HG03196 (cell line): ENCODE data around the gene STX10.
"Not testable (repeated sequence)": the region's sequence is repeated elsewhere in the genome, so short reads cannot be mapped to it uniquely, and the experiment has no call there.

Source experiments
- ATAC-seq: cut with Tn5 transposase; IDR thresholded peaks from one replicate; pipeline ENCODE4 v1.9.1; 2021; ENCODE audit not compliant: unreplicated experiment

STX10 gene

DNA sequence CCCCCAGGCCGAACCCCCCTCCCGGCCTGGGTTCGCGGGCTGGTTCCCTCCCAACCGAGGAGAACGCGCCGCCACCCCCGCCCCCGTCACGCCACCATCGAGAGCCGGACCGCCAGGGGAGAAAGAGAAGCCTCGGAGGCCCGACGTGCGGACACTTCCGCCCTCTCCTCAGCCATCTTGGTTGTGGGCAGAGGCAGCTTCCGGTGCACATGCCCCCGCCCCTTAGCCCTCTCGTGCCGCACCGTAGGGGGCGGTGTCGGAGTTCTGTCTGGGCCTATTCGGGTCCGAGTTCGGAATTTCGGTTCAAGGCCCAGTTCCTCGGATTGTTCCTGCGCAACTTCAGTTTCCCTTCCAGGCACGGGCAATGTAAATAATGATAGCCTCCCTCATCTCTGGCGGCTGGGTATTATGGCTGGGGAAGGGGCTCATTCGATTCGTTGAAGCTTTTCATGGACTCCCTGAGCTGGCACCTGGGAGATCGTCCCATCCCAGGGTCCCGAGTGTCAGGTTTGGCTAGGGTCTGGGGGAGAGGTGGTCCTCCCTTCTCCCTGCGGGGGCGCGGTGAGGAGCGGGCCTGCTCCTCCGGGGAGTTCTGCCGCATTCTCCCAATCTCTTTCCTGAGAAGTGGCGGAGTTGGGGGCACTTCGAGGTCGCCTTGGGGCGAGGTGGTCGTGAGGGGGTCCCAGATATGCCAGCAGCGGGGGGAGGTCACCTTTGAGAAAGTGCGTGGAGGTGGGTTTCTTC, at the start of gene STX10, which contains the start of gene IER2:
Gene STX10, minus strand, starts transcription at position 189 of the 744 bp plus-strand sequence. CDS start 202 bp downstream, outside the sequence.
Gene IER2, plus strand, starts transcription at position 225 of the 744 bp plus-strand sequence. CDS start 2,776 bp downstream, outside the sequence.
- peak; percentile 27 for ATAC-seq

DNA sequence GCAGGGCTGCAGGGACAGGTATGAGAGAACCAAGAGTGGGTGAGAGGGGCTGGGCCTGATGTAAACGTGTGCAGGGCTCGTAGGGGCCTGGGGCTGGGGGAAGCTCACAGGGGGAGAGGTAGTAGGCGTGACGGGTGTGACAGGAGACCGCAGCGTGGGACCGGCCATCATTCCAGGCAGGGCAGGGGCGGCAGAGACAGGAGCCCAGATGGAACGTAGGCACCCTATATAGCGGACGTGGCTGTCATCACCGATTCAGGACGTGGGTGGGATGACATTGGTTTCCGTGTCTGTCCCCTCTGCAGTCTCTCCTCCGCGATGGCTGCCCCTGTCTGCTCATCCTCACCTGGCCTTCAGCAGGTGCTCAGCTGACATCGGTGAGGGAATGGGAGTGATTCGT, 48.5 kb upstream of the STX10 start:
- no peak for ATAC-seq

- ATAC-seq, result no peak
Measured at GRCh38 chr19:13195678-13196077, 45.5 kb upstream of the STX10 start.

- no peak for ATAC-seq
Measured at GRCh38 chr19:13190781-13191540, 40.8 kb upstream of the STX10 start.

DNA sequence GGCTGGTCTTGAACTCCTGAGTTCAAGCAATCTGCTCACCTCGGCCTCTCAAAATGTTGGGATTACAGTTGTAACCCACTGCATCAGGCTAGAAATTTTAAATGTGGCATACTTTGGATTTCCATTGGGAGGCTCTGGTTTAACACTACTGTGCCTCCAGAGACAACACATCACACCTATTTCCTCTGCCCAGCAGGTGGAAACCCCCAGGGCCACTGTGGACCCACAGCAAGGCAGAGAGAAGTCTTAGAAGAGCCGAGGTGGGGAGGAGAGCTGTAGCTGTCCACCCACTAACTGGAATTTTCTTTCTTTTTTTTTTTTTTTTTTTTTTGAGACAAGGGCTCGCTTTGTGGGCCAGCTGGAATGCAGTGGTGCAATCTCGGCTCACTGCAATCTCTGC, 39.4 kb upstream of the STX10 start:
- no peak for ATAC-seq

- ATAC-seq, result no peak
Measured at GRCh38 chr19:13187419-13187818, 37.2 kb upstream of the STX10 start.

DNA sequence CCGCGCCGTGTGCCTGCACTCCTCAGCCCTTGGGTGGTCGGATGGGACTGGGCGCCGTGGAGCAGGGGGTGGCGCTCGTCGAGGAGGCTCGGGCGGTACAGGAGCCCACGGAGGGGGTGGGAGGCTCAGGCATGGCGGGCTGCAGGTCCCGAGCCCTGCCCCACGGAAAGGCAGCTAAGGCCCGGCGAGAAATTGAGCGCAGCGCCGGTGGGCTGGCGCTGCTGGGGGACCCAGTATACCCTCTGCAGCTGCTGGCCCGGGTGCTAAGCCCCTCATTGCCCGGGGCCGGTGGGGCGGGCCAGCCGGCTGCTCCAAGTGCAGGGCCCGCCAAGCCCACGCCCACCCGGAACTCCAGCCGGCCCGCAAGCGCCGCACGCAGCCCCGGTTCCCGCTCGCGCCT, 36.5 kb upstream of the STX10 start:
- ATAC-seq, result not testable (repeated sequence)

- not testable (repeated sequence) for ATAC-seq
Measured at GRCh38 chr19:13185763-13186657, 35.8 kb upstream of the STX10 start.

DNA sequence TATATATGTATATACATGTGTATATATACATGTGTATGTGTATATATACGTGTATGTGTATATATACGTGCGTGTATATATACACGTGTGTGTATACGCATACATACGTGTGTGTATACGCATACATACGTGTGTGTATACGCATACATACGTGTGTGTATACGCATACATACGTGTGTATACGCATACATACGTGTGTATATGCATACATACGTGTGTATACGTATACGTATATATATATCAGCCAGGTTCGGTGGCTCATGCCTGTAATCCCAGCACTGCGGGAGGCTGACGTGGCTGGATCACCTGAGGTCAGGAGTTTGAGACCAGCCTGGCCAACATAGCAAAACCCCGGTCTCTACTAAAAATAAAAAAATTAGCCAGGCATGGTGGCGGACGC, 34.8 kb upstream of the STX10 start:
- not testable (repeated sequence) for ATAC-seq

GRCh38 chr19:13181747-13182388, 31.7 kb upstream of the STX10 start:
- no peak for ATAC-seq

DNA sequence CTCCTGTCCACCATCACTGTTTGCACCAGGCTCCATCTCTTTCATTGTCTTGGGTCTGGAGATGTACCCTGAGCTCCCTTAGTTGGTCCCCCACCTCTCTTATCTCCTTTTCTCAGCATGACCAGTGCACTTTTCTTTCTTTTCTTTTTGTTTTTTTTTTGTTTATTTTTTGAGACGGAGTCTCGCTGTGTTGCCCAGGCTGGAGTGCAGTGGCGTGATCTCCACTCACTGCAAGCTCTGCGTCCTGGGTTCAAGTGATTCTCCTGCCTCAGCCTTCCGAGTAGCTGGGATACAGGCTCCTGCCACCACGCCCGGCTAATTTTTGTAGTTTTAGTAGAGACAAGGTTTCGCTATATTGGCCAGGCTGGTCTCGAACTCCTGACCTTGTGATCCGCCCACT, 28.1 kb upstream of the STX10 start:
- not testable (repeated sequence) for ATAC-seq

DNA sequence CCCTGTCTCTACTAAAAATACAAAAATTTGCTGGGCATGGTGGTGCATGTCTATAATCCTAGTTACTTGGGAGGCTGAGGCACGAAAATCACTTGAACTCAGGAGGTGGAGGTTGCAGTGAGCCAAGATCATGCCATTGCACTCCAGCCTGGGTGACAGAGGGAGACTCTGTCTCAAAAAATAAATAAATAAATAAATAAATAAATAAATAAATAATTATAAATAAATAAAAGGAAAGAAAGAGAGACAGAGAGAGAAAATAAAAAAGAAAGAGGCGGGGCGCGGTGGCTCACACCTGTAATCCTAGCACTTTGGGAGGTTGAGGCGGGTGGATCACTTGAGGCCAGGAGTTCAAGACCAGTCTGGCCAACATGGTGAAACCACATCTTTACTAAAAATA, 27.4 kb upstream of the STX10 start:
- not testable (repeated sequence) for ATAC-seq

- no peak for ATAC-seq
Measured at GRCh38 chr19:13176345-13176744, 26.2 kb upstream of the STX10 start.

DNA sequence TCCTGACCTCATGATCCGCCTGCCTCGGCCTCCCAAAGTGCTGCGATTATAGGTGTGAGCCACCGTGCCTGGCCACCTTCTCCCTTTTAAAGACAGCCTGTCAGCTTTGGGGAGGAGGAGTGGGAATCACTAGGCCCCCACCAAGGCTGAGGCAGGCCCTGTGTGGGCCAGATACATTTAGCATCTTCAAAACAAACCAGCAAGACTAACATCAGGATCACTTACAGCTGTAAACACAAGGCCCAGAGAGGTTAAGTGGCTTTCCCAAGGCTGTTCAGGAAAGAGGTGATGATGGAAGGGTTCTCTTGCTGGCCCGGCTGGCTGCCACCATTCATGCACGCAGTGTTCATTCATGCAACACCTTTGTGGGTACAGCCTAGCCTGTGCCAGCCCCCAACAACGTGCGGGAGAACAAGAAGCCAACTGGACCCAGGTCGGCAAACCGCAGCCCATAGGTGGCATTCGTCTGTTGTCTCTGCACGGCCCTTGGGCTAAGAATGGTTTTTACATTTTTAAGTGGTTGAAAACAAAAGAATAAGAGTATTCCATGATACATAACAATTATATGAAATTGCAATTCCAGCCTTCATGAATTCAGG, 23.1 kb upstream of the STX10 start:
- ATAC-seq, result no peak

DNA sequence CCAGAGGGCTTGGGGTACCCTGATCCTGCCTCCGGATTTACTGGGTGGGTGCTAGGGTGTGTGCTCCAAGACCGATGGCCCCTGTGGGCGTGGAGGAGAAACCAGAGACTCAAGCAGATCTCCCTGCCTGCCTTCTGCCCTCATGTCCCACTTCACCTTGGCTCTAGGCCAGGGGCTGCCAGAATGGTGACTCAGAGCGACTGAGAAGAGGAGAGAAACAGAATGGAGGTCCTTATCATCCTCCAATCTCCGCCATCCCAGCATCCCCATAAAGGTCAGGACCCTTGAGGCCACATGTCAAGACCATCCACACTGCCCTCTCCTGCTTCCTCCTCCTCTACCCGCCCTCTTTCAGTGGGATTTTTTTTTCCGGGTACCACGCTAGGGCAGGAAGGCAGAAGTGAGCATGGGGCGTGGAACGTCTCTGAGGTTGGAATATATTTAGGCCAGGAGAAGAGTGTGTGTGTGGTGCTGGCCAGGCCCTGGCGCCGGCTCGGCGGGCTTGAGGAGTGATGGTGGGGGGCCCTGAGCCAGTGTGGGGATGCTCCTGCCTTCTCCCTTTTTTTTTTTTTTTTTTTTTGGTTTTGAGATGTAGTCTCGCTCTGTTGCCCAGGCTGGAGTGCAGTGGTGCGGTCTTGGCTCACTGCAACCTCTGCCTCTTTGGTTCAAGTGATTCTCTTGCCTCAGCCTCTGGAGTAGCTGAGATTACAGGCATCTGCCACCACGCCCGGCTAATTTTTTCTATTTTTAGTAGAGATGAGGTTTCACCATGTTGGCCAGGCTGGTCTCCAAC, 22.4 kb upstream of the STX10 start:
- ATAC-seq, result no peak

- no peak for ATAC-seq
Measured at GRCh38 chr19:13171146-13171545, 21.0 kb upstream of the STX10 start.

GRCh38 chr19:13169769-13170168, 19.6 kb upstream of the STX10 start:
- ATAC-seq, result no peak

- ATAC-seq, result not testable (repeated sequence)
Measured at GRCh38 chr19:13166151-13166550, 16.0 kb upstream of the STX10 start.
